ENCODE measurements around the gene TNS1. TPM values are rescaled to one million over a fixed set of nuclear protein-coding genes. Genes with fewer than 3 reads are reported as not detected.

Gene TNS1
- total RNA-seq, 1 experiment from 2014 or later, result 1.5 TPM

DNA sequence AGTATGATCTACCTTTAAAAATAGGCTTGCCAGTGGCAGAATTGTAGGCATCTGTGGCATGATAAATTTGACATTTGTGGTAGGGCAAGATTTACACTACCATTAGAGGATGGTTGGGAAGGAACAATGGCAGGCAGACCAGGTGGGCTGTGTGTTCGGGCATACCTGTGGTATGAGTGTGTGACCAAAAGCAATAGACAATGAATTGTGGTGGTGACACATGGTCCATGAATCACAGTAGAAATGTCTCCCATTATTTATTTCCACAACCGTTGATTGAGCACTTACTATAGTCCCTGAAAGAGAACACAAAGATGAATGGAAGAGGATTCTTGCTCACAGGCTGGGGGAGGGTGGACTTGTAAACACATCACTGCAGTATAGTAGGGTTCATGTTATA lies 36.4 kb upstream of the TNS1 start:
- Histone ChIP-seq H3K4me3 (ENCODE audit: low read length) (no peak overlapping the region), H3K36me3 (ENCODE audit: low read depth, low read length) (no peaks in the 10 kb centered on the region), H3K4me1 (ENCODE audit: insufficient read depth, low read length) (no peaks in the 10 kb centered on the region), H3K27ac (ENCODE audit: low read length) (no peak overlapping the region), H3K9me3 (ENCODE audit: low read length) (no peaks in the 10 kb centered on the region), H2AFZ (ENCODE audit: low read length) (no peak overlapping the region), H3K4me2 (ENCODE audit: low read length) (no peak overlapping the region), H3K9me2 (replicated peaks; ENCODE audit: low read length) (no peaks in the 10 kb centered on the region), H4K20me1 (ENCODE audit: low read length) (no peaks in the 10 kb centered on the region), H3K79me2 (ENCODE audit: low read length) (no peaks in the 10 kb centered on the region), H3K27me3 (ENCODE audit: low read length) (peaks cover 16% of the 10 kb centered on the region; the same call in 1 of the 2 replicates), H3K9ac (ENCODE audit: low read length) (no peak overlapping the region), H3F3A (ENCODE audit: low read length, unreplicated experiment) (no peaks in the 10 kb centered on the region)
- ChIA-PET POLR2A (ENCODE audit: unreplicated experiment) (no interaction called here), CTCF (no interaction called here)
- no peak for ATAC-seq
- intact Hi-C loops (cut with micrococcal nuclease), result no loop called here
- no peak for TF ChIP-seq EZH2 (IDR thresholded peaks at IDR 0.05; ENCODE audit: low read length, unreplicated experiment)
- BruUV-seq (replicated peaks), result no TSS peak
- DNase-seq, result peak; percentile 73

DNA sequence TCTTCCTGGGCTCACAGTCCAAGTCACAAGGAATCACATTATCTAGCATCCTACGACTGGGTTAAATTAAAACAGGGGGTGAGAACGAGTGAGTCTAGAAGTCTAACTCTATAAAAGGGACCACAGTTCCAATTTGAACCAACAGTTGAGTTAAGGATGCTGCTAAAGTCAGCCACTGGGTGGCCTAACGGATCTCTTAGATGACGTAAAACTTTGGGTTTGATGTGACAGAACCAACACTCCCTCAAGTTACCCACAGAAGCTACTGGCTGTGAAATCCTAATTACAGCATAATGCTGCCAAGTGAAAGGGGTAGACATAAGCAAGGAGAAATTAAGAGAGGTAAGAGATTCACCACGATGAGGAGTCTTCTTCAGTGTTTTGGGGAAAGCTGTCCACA lies 33.6 kb upstream of the TNS1 start:
- Histone ChIP-seq H3K36me3 (ENCODE audit: low read depth, low read length) (no peaks in the 10 kb centered on the region), H3K4me2 (ENCODE audit: low read length) (no peak overlapping the region), H3K27ac (ENCODE audit: low read length) (no peak overlapping the region), H3F3A (ENCODE audit: low read length, unreplicated experiment) (no peaks in the 10 kb centered on the region), H3K27me3 (ENCODE audit: low read length) (peaks cover 11% of the 10 kb centered on the region), H4K20me1 (ENCODE audit: low read length) (no peaks in the 10 kb centered on the region), H3K4me1 (ENCODE audit: insufficient read depth, low read length) (no peaks in the 10 kb centered on the region), H3K9me3 (ENCODE audit: low read length) (no peaks in the 10 kb centered on the region), H3K9me2 (replicated peaks; ENCODE audit: low read length) (no peaks in the 10 kb centered on the region), H3K79me2 (ENCODE audit: low read length) (no peaks in the 10 kb centered on the region), H3K9ac (ENCODE audit: low read length) (no peak overlapping the region), H3K4me3 (ENCODE audit: low read length) (no peak overlapping the region), H2AFZ (ENCODE audit: low read length) (no peak overlapping the region)
- TF ChIP-seq, protein P1, sequence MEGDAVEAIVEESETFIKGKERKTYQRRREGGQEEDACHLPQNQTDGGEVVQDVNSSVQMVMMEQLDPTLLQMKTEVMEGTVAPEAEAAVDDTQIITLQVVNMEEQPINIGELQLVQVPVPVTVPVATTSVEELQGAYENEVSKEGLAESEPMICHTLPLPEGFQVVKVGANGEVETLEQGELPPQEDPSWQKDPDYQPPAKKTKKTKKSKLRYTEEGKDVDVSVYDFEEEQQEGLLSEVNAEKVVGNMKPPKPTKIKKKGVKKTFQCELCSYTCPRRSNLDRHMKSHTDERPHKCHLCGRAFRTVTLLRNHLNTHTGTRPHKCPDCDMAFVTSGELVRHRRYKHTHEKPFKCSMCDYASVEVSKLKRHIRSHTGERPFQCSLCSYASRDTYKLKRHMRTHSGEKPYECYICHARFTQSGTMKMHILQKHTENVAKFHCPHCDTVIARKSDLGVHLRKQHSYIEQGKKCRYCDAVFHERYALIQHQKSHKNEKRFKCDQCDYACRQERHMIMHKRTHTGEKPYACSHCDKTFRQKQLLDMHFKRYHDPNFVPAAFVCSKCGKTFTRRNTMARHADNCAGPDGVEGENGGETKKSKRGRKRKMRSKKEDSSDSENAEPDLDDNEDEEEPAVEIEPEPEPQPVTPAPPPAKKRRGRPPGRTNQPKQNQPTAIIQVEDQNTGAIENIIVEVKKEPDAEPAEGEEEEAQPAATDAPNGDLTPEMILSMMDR (conservative IDR thresholded peaks at IDR 0.05; ENCODE audit: low read depth, low read length), result 0 out of 2 replicates have a peak, but pooled peaks have one; percentile 28
- TF ChIP-seq EZH2 (IDR thresholded peaks at IDR 0.05; ENCODE audit: low read length, unreplicated experiment) (no peak), EZH2phosphoT487 (IDR thresholded peaks at IDR 0.05; ENCODE audit: borderline replicate concordance, low read length) (no peak)
- intact Hi-C loops (cut with micrococcal nuclease), result no loop called here
- ChIA-PET CTCF (no interaction called here), POLR2A (ENCODE audit: unreplicated experiment) (no interaction called here)
- DNase-seq (peak; percentile 6), ATAC-seq (no peak)
- BruUV-seq (replicated peaks), result no TSS peak

DNA sequence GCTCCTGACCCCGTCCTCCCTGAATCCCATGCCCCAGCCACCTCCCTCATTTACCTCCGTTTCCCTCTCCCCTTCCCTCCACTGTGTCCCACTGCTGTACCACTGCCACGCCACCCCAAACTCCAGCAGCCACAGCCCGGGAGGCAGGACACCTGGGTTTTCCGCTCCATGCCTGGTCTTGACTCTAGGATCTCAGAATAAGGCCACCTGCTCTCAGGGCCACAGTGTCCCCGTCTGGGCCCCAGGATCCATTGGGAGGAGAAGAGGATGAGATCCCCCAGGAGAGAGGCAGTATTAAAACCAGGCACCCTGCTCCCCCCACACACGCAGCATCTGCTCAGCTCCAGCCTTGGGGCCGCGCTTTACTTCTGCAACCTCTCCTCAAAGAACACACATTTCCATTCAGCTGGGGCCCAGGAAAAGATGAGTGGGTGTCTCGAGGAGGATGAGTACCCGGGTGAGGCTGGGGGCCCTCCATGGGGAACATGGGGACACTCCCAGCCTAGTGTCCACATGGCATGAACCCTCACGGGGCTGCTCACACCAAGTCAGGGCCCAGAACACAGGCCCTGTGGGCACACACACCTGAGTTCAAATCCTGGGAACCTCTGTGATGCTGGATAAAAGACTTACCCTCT lies 32.8 kb upstream of the TNS1 start:
- no peak overlapping the region for H3K9ac ChIP-seq (ENCODE audit: low read length)
- H2AFZ ChIP-seq (ENCODE audit: low read length), result no peak overlapping the region
- H3K4me3 ChIP-seq (ENCODE audit: low read length), result no peak overlapping the region
- H3K27me3 ChIP-seq (ENCODE audit: low read length), result peaks cover 11% of the 10 kb centered on the region
- H3K36me3 ChIP-seq (ENCODE audit: low read depth, low read length), result no peaks in the 10 kb centered on the region
- POLR2A ChIA-PET (ENCODE audit: unreplicated experiment), result no interaction called here
- H3K79me2 ChIP-seq (ENCODE audit: low read length), result no peaks in the 10 kb centered on the region
- H3K27ac ChIP-seq (ENCODE audit: low read length), result no peak overlapping the region
- no peaks in the 10 kb centered on the region for H3F3A ChIP-seq (ENCODE audit: low read length, unreplicated experiment)
- no peaks in the 10 kb centered on the region for H4K20me1 ChIP-seq (ENCODE audit: low read length)
- no peaks in the 10 kb centered on the region for H3K9me2 ChIP-seq (replicated peaks; ENCODE audit: low read length)
- CTCF ChIA-PET, result interaction anchor here (0.7 to 1.1 kb wide), 2 partner anchors 7 to 250 kb away, joined by 3 to 8 read pairs; no protein-coding TSS in a partner anchor
- no peaks in the 10 kb centered on the region for H3K4me1 ChIP-seq (ENCODE audit: insufficient read depth, low read length)
- no peak overlapping the region for H3K4me2 ChIP-seq (ENCODE audit: low read length)
- intact Hi-C loops (cut with micrococcal nuclease), result loop anchor here (2.0 kb wide), 1 partner anchor 251 kb away; no protein-coding TSS in a partner anchor
- TF ChIP-seq, protein P1 (conservative IDR thresholded peaks at IDR 0.05; ENCODE audit: low read depth, low read length), result no peak
- no peak for TF ChIP-seq EZH2phosphoT487 (IDR thresholded peaks at IDR 0.05; ENCODE audit: borderline replicate concordance, low read length)
- no peak for TF ChIP-seq EZH2 (IDR thresholded peaks at IDR 0.05; ENCODE audit: low read length, unreplicated experiment)
- DNase-seq (no peak), ATAC-seq (no peak)
- no peaks in the 10 kb centered on the region for H3K9me3 ChIP-seq (ENCODE audit: low read length)
- no TSS peak for BruUV-seq (replicated peaks)
